HG02678 (cell line): Measurements from ENCODE around the gene PDILT.
"Not testable (repeated sequence)": the region's sequence is repeated elsewhere in the genome, so short reads cannot be mapped to it uniquely, and the experiment has no call there.

ENCODE experiments used
- ATAC-seq: cut with Tn5 transposase; IDR thresholded peaks from one replicate; pipeline ENCODE4 v1.9.1; 2021; ENCODE audit warnings: mild to moderate bottlenecking, moderate library complexity; ENCODE audit not compliant: unreplicated experiment

Gene PDILT

GRCh38 chr16:20404637-20405036 is at the start of gene PDILT:
Gene PDILT (minus strand): TSS chr16:20404737. CDS start chr16:20399300, 5,437 bp downstream.
- no peak for ATAC-seq

- not testable (repeated sequence) for ATAC-seq
Observed at GRCh38 chr16:20453633-20454032, 49.1 kb upstream of the PDILT start.

GRCh38 chr16:20451364-20451763 is 46.8 kb upstream of the PDILT start, which contains the start of gene ACSM2A:
Gene ACSM2A (plus strand): TSS chr16:20451521. CDS start chr16:20460115, 8,594 bp downstream.
- ATAC-seq: not testable (repeated sequence)

GRCh38 chr16:20446652-20447393 is 42.3 kb upstream of the PDILT start:
- not testable (repeated sequence) for ATAC-seq

- ATAC-seq: not testable (repeated sequence)
Observed at GRCh38 chr16:20441859-20442258, 37.3 kb upstream of the PDILT start.

GRCh38 chr16:20441191-20441590 is 36.7 kb upstream of the PDILT start:
- ATAC-seq: no peak

- not testable (repeated sequence) for ATAC-seq
Observed at GRCh38 chr16:20440731-20441130, 36.2 kb upstream of the PDILT start.

GRCh38 chr16:20439820-20440231 is 35.3 kb upstream of the PDILT start:
- not testable (repeated sequence) for ATAC-seq

GRCh38 chr16:20438950-20439349 is 34.4 kb upstream of the PDILT start:
- not testable (repeated sequence) for ATAC-seq

GRCh38 chr16:20430948-20431347 is 26.4 kb upstream of the PDILT start:
- ATAC-seq: no peak

GRCh38 chr16:20430480-20430879 is 25.9 kb upstream of the PDILT start:
- ATAC-seq: not testable (repeated sequence)

GRCh38 chr16:20429499-20429898 is 25.0 kb upstream of the PDILT start:
- not testable (repeated sequence) for ATAC-seq

- ATAC-seq: not testable (repeated sequence)
Observed at GRCh38 chr16:20427401-20427797, 22.9 kb upstream of the PDILT start.

GRCh38 chr16:20424129-20424866 is 19.8 kb upstream of the PDILT start:
- no peak for ATAC-seq

- ATAC-seq: not testable (repeated sequence)
Observed at GRCh38 chr16:20423772-20424128, 19.2 kb upstream of the PDILT start.

GRCh38 chr16:20421748-20422147 is 17.2 kb upstream of the PDILT start:
- ATAC-seq: not testable (repeated sequence)

GRCh38 chr16:20419093-20419492 is 14.6 kb upstream of the PDILT start:
- not testable (repeated sequence) for ATAC-seq

GRCh38 chr16:20415541-20415940 is 11.0 kb upstream of the PDILT start:
- ATAC-seq: no peak

- ATAC-seq: no peak
Observed at GRCh38 chr16:20411055-20411454, 6.5 kb upstream of the PDILT start.

- no peak for ATAC-seq
Observed at GRCh38 chr16:20410121-20410723, 5.7 kb upstream of the PDILT start.

- ATAC-seq: no peak
Observed at GRCh38 chr16:20409398-20410120, 5.0 kb upstream of the PDILT start, which contains the start of gene ACSM5. Gene ACSM5 (plus strand): TSS chr16:20409534. CDS start chr16:20411485, 1,951 bp downstream.
